CD4-positive, alpha-beta T cell (primary cell): Measurements from ENCODE around the gene CFL1. TPM values are rescaled to one million over a fixed set of nuclear protein-coding genes. Genes with fewer than 3 reads are reported as not detected.

Experiments
- ATAC-seq: fragments of 200-7000 bp; cut with Tn5 transposase; one replicate; pipeline ENCODE4 v1.10.0; 2022; ENCODE audit warnings: mild to moderate bottlenecking; ENCODE audit not compliant: poor library complexity
- CTCF ChIA-PET: fragments of 350-600 bp; sonication (Branson Sonifier 250); formaldehyde crosslinking; loops from one replicate; lab custom pipeline; 2021; ENCODE audit warnings: antibody characterized with exemption, inconsistent platforms; lab: Charles Lee
- POLR2A ChIA-PET: fragments of 350-600 bp; sonication (Branson Sonifier 250); formaldehyde crosslinking; loops from one replicate; lab custom pipeline; 2021; ENCODE audit warnings: antibody characterized with exemption, inconsistent platforms; lab: Charles Lee
- DNase-seq, 14 experiments: peaks; one replicate each; pipeline ENCODE4 v3.0.0-alpha.2; 2013 to 2020; ENCODE audit warnings: mixed read lengths in 2 of 14
- H3K27ac ChIP-seq, 2 donors: one replicate each; pipeline versions ENCODE4 v1.5.1 to v1.7.0; 2013; ENCODE audit warnings: low read length in 2 of 2, low read depth in 1 of 2, mild to moderate bottlenecking in 1 of 2
- H3K27me3 ChIP-seq, 2 experiments: 1 replicate in 1 of 2; 2 replicates in 1 of 2; pipeline versions ENCODE4 v1.6.1 to v1.7.0; 2013; ENCODE audit warnings: low read length in 2 of 2, control low read depth in 1 of 2, mild to moderate bottlenecking in 1 of 2, moderate library complexity in 1 of 2; ENCODE audit not compliant: insufficient read depth in 2 of 2, control insufficient read depth in 1 of 2
- H3K36me3 ChIP-seq: one replicate; pipeline ENCODE4 v1.6.1; 2013; ENCODE audit warnings: low read length, control low read depth; ENCODE audit not compliant: insufficient read depth
- H3K4me1 ChIP-seq: one replicate; pipeline ENCODE4 v1.6.1; 2013; ENCODE audit warnings: low read length, control low read depth; ENCODE audit not compliant: insufficient read depth
- H3K4me3 ChIP-seq: one replicate; pipeline ENCODE4 v1.5.1; 2013; ENCODE audit warnings: mild to moderate bottlenecking, low read length, moderate library complexity
- H3K9me3 ChIP-seq, 2 experiments: 1 replicate in 1 of 2; 2 replicates in 1 of 2; pipeline versions ENCODE4 v1.6.1 to v1.7.0; 2013; ENCODE audit warnings: low read length in 2 of 2, mild to moderate bottlenecking in 2 of 2, control low read depth in 1 of 2, moderate library complexity in 1 of 2; ENCODE audit not compliant: control insufficient read depth in 1 of 2, insufficient read depth in 1 of 2
- H3K27ac Mint-ChIP-seq: one replicate; pipeline ENCODE4 v1.8.0; 2020; ENCODE audit warnings: mixed read lengths
- H3K27me3 Mint-ChIP-seq: one replicate; pipeline ENCODE4 v1.8.0; 2021; ENCODE audit warnings: mixed read lengths
- H3K36me3 Mint-ChIP-seq: one replicate; pipeline ENCODE4 v1.8.0; 2021; ENCODE audit warnings: low read depth, mixed read lengths
- H3K4me1 Mint-ChIP-seq: one replicate; pipeline ENCODE4 v1.8.0; 2021; ENCODE audit warnings: low read depth, mixed read lengths
- H3K4me3 Mint-ChIP-seq: one replicate; pipeline ENCODE4 v1.8.0; 2020; ENCODE audit warnings: mild to moderate bottlenecking, mixed read lengths
- H3K9me3 Mint-ChIP-seq: one replicate; pipeline ENCODE4 v1.8.0; 2020; ENCODE audit warnings: mixed read lengths
- intact Hi-C, 2 experiments: fragments of 100-400 bp; cut with DNase I in 1 of 2; cut with micrococcal nuclease in 1 of 2; formaldehyde crosslinking; loops; one replicate each; pipeline versions ENCODE4 v1.15.1 to v1.9.0; 2023 to 2025; cut with DNase I, micrococcal nuclease
- total RNA-seq, 174 experiments: library from RNA in 2 of 174; stranded (reverse) in 2 of 174; gene quantifications; one replicate each; pipeline ENCODE4 v1.2.3 and lab custom pipeline; 2021 to 2026
- TF ChIP-seq, protein P1 (sequence below): fragments of 200-600 bp; IDR thresholded peaks from one replicate; pipeline ENCODE4 v1.8.0; 2022; ENCODE audit warnings: antibody characterized with exemption, mild to moderate bottlenecking

The CFL1 gene
- total RNA-seq, 2 experiments from 2014 or later = 322 to 331 TPM

DNA sequence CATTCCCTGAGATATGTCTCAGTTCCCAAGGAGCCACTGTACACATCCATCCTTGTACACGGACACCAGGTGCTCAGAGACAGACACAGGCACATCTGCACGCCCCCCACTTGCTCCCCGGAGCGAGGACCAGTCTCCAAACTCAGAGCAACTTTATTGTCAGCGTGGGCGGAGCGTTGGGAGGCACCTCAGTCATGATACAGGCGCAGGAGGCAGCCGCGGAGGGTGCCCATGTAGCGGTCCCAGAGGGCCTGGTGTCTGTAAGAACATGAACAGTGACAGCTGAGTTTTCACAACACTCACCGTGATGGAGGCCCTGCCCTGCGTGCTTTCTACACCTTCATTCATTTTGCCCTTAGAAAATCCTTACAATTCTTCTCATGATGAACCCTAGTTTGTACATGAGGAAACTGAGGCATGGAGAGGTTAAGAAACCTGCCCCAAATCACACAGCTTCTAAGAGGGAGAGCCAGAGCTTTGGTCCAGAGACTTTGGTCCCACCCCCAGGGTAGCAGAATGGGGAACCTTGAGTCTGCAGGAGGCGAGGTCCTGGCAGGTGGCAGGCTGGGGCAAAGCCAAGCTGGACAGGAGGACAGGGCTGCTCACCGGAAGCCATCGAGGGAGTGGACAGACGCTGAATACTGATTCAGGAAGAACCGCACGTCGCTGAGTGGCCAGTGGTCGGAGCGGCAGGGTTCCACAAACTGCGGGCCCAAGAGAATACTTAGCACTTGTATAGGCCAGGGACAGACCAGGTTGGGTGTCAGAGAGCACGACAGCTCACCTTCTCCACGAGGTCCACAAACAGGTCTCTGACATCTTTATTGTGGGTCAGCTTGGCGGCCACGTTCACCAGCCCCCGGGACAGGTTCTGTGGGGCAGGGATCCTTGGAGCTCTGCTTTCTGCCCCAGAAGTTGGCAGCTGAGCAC is 26.1 kb upstream of the CFL1 start:
- Mint-ChIP-seq H3K27me3 (no peaks in the 10 kb centered on the region), H3K27ac (peak overlapping the region; percentile 75), H3K9me3 (no peaks in the 10 kb centered on the region), H3K36me3 (peaks cover 45% of the 10 kb centered on the region), H3K4me1 (peaks cover 45% of the 10 kb centered on the region), H3K4me3 (peak overlapping the region; percentile 84)
- Histone ChIP-seq H3K36me3 (peaks cover 35% of the 10 kb centered on the region), H3K4me3 (no peak overlapping the region), H3K4me1 (peaks cover 54% of the 10 kb centered on the region), H3K9me3 (no peaks in the 10 kb centered on the region), H3K27me3 (no peaks in the 10 kb centered on the region), H3K27ac (no peak overlapping the region)
- no peak for ATAC-seq
- POLR2A ChIA-PET = interaction anchor here (0.7 to 3.0 kb wide), 13 partner anchors 10 to 387 kb away, joined by 3 to 56 read pairs (median 6); partner anchors contain the start of genes BANF1, CFL1, EIF1AD and KAT5
- intact Hi-C loops = loop anchor here (1.0 to 10.0 kb wide), 3 partner anchors 24 to 169 kb away; partner anchors contain the start of genes KAT5 (in 1 of the 2) and MUS81 (in 1 of the 2)
- CTCF ChIA-PET = interaction anchor here (0.7 to 3.5 kb wide), 33 partner anchors 8 to 172 kb away, joined by 3 to 37 read pairs (median 5); partner anchors contain the start of genes BANF1, C11orf68, CFL1 and DRAP1
- TF ChIP-seq, protein P1, sequence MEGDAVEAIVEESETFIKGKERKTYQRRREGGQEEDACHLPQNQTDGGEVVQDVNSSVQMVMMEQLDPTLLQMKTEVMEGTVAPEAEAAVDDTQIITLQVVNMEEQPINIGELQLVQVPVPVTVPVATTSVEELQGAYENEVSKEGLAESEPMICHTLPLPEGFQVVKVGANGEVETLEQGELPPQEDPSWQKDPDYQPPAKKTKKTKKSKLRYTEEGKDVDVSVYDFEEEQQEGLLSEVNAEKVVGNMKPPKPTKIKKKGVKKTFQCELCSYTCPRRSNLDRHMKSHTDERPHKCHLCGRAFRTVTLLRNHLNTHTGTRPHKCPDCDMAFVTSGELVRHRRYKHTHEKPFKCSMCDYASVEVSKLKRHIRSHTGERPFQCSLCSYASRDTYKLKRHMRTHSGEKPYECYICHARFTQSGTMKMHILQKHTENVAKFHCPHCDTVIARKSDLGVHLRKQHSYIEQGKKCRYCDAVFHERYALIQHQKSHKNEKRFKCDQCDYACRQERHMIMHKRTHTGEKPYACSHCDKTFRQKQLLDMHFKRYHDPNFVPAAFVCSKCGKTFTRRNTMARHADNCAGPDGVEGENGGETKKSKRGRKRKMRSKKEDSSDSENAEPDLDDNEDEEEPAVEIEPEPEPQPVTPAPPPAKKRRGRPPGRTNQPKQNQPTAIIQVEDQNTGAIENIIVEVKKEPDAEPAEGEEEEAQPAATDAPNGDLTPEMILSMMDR = no peak
- DNase-seq = no peak

- H3K4me3 ChIP-seq = no peak overlapping the region
- no peaks in the 10 kb centered on the region for H3K9me3 Mint-ChIP-seq
- no peak for ATAC-seq
- H3K9me3 ChIP-seq = no peaks in the 10 kb centered on the region
- peaks cover 35% of the 10 kb centered on the region for H3K36me3 ChIP-seq
- CTCF ChIA-PET = interaction anchor here (1.1 to 3.5 kb wide), 4 partner anchors 9 to 91 kb away, joined by 3 to 37 read pairs (median 16); partner anchors contain the start of genes C11orf68, DRAP1 and MUS81
- H3K4me1 ChIP-seq = peaks cover 57% of the 10 kb centered on the region
- TF ChIP-seq, protein P1 = no peak
- H3K4me1 Mint-ChIP-seq = peaks cover 37% of the 10 kb centered on the region
- DNase-seq = peak in 1 of 14 experiments; percentile 0
- no peak overlapping the region for H3K27ac Mint-ChIP-seq
- intact Hi-C loops = loop anchor here in 1 of 2 experiments (10.0 kb wide), 1 partner anchor 168 kb away; the partner anchor contains the start of gene KAT5
- H3K27me3 Mint-ChIP-seq = no peaks in the 10 kb centered on the region
- POLR2A ChIA-PET = interaction anchor here (1.8 to 3.0 kb wide), 2 partner anchors 10 to 23 kb away, joined by 11 to 56 read pairs; partner anchors contain the start of genes CFL1 and MUS81
- no peak overlapping the region for H3K27ac ChIP-seq
- H3K36me3 Mint-ChIP-seq = peaks cover 39% of the 10 kb centered on the region
- no peaks in the 10 kb centered on the region for H3K27me3 ChIP-seq
- H3K4me3 Mint-ChIP-seq = no peak overlapping the region
Observed at GRCh38 chr11:65883058-65883761, 25.2 kb upstream of the CFL1 start.
